HepG2 (cell line): ENCODE data around the gene PRSS27.

ENCODE experiments used
- ATF3 ChIP-seq: sonication (generic); formaldehyde crosslinking; IDR thresholded peaks from 2 replicates; pipeline ENCODE4 v1.4.0; 2020; ENCODE audit warnings: missing genetic modification reagents
- EP300 ChIP-seq, 3 experiments: sonication (generic) in 1 of 3; formaldehyde crosslinking in 1 of 3; IDR thresholded peaks; 2 replicates each; pipeline versions ENCODE4 v1.5.1 to v1.6.1; 2011 to 2020; ENCODE audit warnings: low read depth in 2 of 3, low read length in 2 of 3, borderline replicate concordance in 1 of 3, improper control_type of control experiment in 1 of 3, mild to moderate bottlenecking in 1 of 3, missing genetic modification reagents in 1 of 3, moderate library complexity in 1 of 3
- HOXA7 ChIP-seq: sonication (generic); formaldehyde crosslinking; IDR thresholded peaks from 2 replicates; pipeline ENCODE4 v1.8.1; 2022; ENCODE audit warnings: mild to moderate bottlenecking, missing genetic modification reagents, moderate library complexity
- KMT2A ChIP-seq: sonication (generic); formaldehyde crosslinking; IDR thresholded peaks from 2 replicates; pipeline ENCODE4 v1.4.0; 2020; ENCODE audit warnings: missing genetic modification reagents
- NCOA2 ChIP-seq: sonication (generic); formaldehyde crosslinking; IDR thresholded peaks from 2 replicates; pipeline ENCODE4 v1.8.0; 2022; ENCODE audit warnings: inconsistent platforms
- UBTF ChIP-seq: sonication (generic); formaldehyde crosslinking; IDR thresholded peaks from 2 replicates; pipeline ENCODE4 v1.4.0; 2020; ENCODE audit warnings: mild to moderate bottlenecking, missing genetic modification reagents

GRCh38 chr16:2737238-2737605 is 17.2 kb upstream of the PRSS27 start:
- TF ChIP-seq HOXA7 (CRISPR knock-in tag): no peak
- TF ChIP-seq UBTF (CRISPR knock-in tag): no peak
- TF ChIP-seq EP300 (IDR thresholded peaks at IDR 0.05; ENCODE audit: low read depth in 2 of 2, low read length in 2 of 2): no peak
- no peak for TF ChIP-seq EP300 (CRISPR knock-in tag; IDR thresholded peaks at IDR 0.05; ENCODE audit: borderline replicate concordance)
- TF ChIP-seq ATF3: no peak
- no peak for TF ChIP-seq NCOA2 (CRISPR knock-in tag)
- no peak for TF ChIP-seq KMT2A (CRISPR knock-in tag)
